HEK293 (cell line): Measurements from ENCODE around the gene HEBP2.

ENCODE experiments used
- CTCF ChIA-PET: fragments of 350-600 bp; formaldehyde crosslinking; extraction: SDS; loops from one replicate; lab custom pipeline; 2021; ENCODE audit warnings: antibody characterized with exemption; lab: Yijun Ruan, JAX
- POLR2A ChIA-PET: fragments of 300-600 bp; formaldehyde crosslinking; extraction: SDS; loops from one replicate; lab custom pipeline; 2020; ENCODE audit warnings: antibody characterized with exemption, inconsistent platforms; lab: Yijun Ruan, JAX
- H3K27ac ChIP-seq: fragments of 200-500 bp; sonication (Bioruptor generic); 2 replicates; pipeline ENCODE4 v1.5.1; 2014; ENCODE audit warnings: low read depth, low read length, control low read depth, inconsistent platforms; ENCODE audit errors: extremely low read depth
- H3K36me3 ChIP-seq, 2 experiments: fragments of 200-500 bp in 1 of 2; sonication (Bioruptor generic) in 1 of 2; 1 replicate in 1 of 2; 2 replicates in 1 of 2; pipeline ENCODE4 v1.5.1; 2014 to 2017; ENCODE audit warnings: inconsistent platforms in 2 of 2, low read length in 2 of 2; ENCODE audit not compliant: control insufficient read depth in 2 of 2, insufficient read depth in 1 of 2
- H3K4me1 ChIP-seq: fragments of 200-500 bp; sonication (Bioruptor generic); 2 replicates; pipeline ENCODE4 v1.5.1; 2014; ENCODE audit warnings: mild to moderate bottlenecking, low read length, inconsistent platforms; ENCODE audit not compliant: control insufficient read depth, insufficient read depth
- H3K4me3 ChIP-seq: 2 replicates; pipeline ENCODE4 v1.5.1; 2011; ENCODE audit warnings: low read depth, mild to moderate bottlenecking, control low read depth, low read length, moderate library complexity
- H3K9me3 ChIP-seq: fragments of 200-500 bp; sonication (Bioruptor generic); 2 replicates; pipeline ENCODE4 v1.5.1; 2014; ENCODE audit warnings: low read depth, low read length, inconsistent platforms; ENCODE audit not compliant: control insufficient read depth, insufficient read depth
- AEBP2 ChIP-seq: fragments of 450-650 bp; formaldehyde crosslinking; IDR thresholded peaks from 2 replicates; pipeline ENCODE4 v1.5.1; 2016; ENCODE audit warnings: missing biosample characterization, missing genetic modification characterization, borderline replicate concordance
- HIC1 ChIP-seq: fragments of 450-650 bp; formaldehyde crosslinking; IDR thresholded peaks from 2 replicates; pipeline ENCODE4 v1.5.1; 2016; ENCODE audit warnings: missing biosample characterization, missing genetic modification characterization
- KLF10 ChIP-seq: fragments of 450-650 bp; IDR thresholded peaks from 2 replicates; pipeline ENCODE4 v1.5.1; 2018; ENCODE audit warnings: missing biosample characterization, mild to moderate bottlenecking, missing genetic modification characterization
- KLF16 ChIP-seq: fragments of 450-650 bp; formaldehyde crosslinking; IDR thresholded peaks from 2 replicates; pipeline ENCODE4 v1.5.1; 2017; ENCODE audit warnings: missing biosample characterization, missing genetic modification characterization
- KLF17 ChIP-seq: fragments of 450-650 bp; formaldehyde crosslinking; IDR thresholded peaks from 2 replicates; pipeline ENCODE4 v1.5.1; 2016; ENCODE audit warnings: missing biosample characterization, missing genetic modification characterization
- SP3 ChIP-seq: fragments of 450-650 bp; formaldehyde crosslinking; IDR thresholded peaks from 2 replicates; pipeline ENCODE4 v1.5.1; 2016; ENCODE audit warnings: missing biosample characterization, missing genetic modification characterization
- TRIM28 ChIP-seq: IDR thresholded peaks from 2 replicates; pipeline ENCODE4 v1.6.1; 2011; ENCODE audit warnings: low read length, control low read depth, borderline replicate concordance
- TSHZ1 ChIP-seq: fragments of 450-650 bp; formaldehyde crosslinking; IDR thresholded peaks from 2 replicates; pipeline ENCODE4 v1.5.1; 2016; ENCODE audit warnings: missing biosample characterization, missing genetic modification characterization, borderline replicate concordance
- WT1 ChIP-seq: fragments of 450-650 bp; formaldehyde crosslinking; IDR thresholded peaks from 2 replicates; pipeline ENCODE4 v1.5.1; 2016; ENCODE audit warnings: missing biosample characterization, missing genetic modification characterization
- ZFP37 ChIP-seq: fragments of 450-650 bp; formaldehyde crosslinking; IDR thresholded peaks from 2 replicates; pipeline ENCODE4 v1.5.1; 2016; ENCODE audit warnings: missing biosample characterization, missing genetic modification characterization
- ZNF121 ChIP-seq: fragments of 450-650 bp; formaldehyde crosslinking; IDR thresholded peaks from 2 replicates; pipeline ENCODE4 v1.5.1; 2016; ENCODE audit warnings: missing biosample characterization, missing genetic modification characterization
- ZNF155 ChIP-seq: fragments of 450-650 bp; formaldehyde crosslinking; IDR thresholded peaks from 2 replicates; pipeline ENCODE4 v1.5.1; 2016; ENCODE audit warnings: missing biosample characterization, missing genetic modification characterization
- ZNF214 ChIP-seq: fragments of 450-650 bp; formaldehyde crosslinking; IDR thresholded peaks from 2 replicates; pipeline ENCODE4 v1.5.1; 2017; ENCODE audit warnings: missing biosample characterization, mild to moderate bottlenecking, missing genetic modification characterization, borderline replicate concordance
- ZNF23 ChIP-seq: fragments of 450-650 bp; formaldehyde crosslinking; IDR thresholded peaks from 2 replicates; pipeline ENCODE4 v1.5.1; 2016; ENCODE audit warnings: missing biosample characterization, missing genetic modification characterization, borderline replicate concordance
- ZNF324 ChIP-seq: fragments of 450-650 bp; formaldehyde crosslinking; IDR thresholded peaks from 2 replicates; pipeline ENCODE4 v1.5.1; 2016; ENCODE audit warnings: missing biosample characterization, missing genetic modification characterization
- ZNF335 ChIP-seq: fragments of 450-650 bp; formaldehyde crosslinking; conservative IDR thresholded peaks from 2 replicates; pipeline ENCODE4 v1.5.1; 2016; ENCODE audit warnings: missing biosample characterization, missing genetic modification characterization
- ZNF354C ChIP-seq: fragments of 450-650 bp; formaldehyde crosslinking; IDR thresholded peaks from 2 replicates; pipeline ENCODE4 v1.5.1; 2016; ENCODE audit warnings: missing biosample characterization, missing genetic modification characterization, low read depth, borderline replicate concordance
- ZNF404 ChIP-seq: fragments of 450-650 bp; formaldehyde crosslinking; IDR thresholded peaks from 2 replicates; pipeline ENCODE4 v1.5.1; 2017; ENCODE audit warnings: missing biosample characterization, missing genetic modification characterization
- ZNF433 ChIP-seq: fragments of 450-650 bp; formaldehyde crosslinking; IDR thresholded peaks from 2 replicates; pipeline ENCODE4 v1.5.1; 2016; ENCODE audit warnings: missing biosample characterization, missing genetic modification characterization, low read depth
- ZNF530 ChIP-seq: fragments of 450-650 bp; formaldehyde crosslinking; IDR thresholded peaks from 2 replicates; pipeline ENCODE4 v1.5.1; 2016; ENCODE audit warnings: low read depth, missing biosample characterization, missing genetic modification characterization
- ZNF549 ChIP-seq: fragments of 450-650 bp; IDR thresholded peaks from 2 replicates; pipeline ENCODE4 v1.5.1; 2018; ENCODE audit warnings: missing biosample characterization, missing genetic modification characterization, mild to moderate bottlenecking, inconsistent platforms, moderate library complexity
- ZNF626 ChIP-seq: fragments of 450-650 bp; sonication (Bioruptor Pico); formaldehyde crosslinking; IDR thresholded peaks from 2 replicates; pipeline ENCODE4 v1.5.1; 2018; ENCODE audit warnings: missing biosample characterization, missing genetic modification characterization, inconsistent platforms
- ZNF639 ChIP-seq: fragments of 450-650 bp; formaldehyde crosslinking; IDR thresholded peaks from 2 replicates; pipeline ENCODE4 v1.5.1; 2016; ENCODE audit warnings: missing biosample characterization, missing genetic modification characterization
- ZNF777 ChIP-seq: fragments of 450-650 bp; formaldehyde crosslinking; IDR thresholded peaks from 2 replicates; pipeline ENCODE4 v1.5.1; 2017; ENCODE audit warnings: missing biosample characterization, missing genetic modification characterization, borderline replicate concordance
- ZNF785 ChIP-seq: fragments of 450-650 bp; formaldehyde crosslinking; IDR thresholded peaks from 2 replicates; pipeline ENCODE4 v1.5.1; 2016; ENCODE audit warnings: missing biosample characterization, missing genetic modification characterization
- ZNF791 ChIP-seq: fragments of 450-650 bp; formaldehyde crosslinking; IDR thresholded peaks from 2 replicates; pipeline ENCODE4 v1.5.1; 2016; ENCODE audit warnings: missing biosample characterization, missing genetic modification characterization
- ZNF792 ChIP-seq: fragments of 450-650 bp; formaldehyde crosslinking; IDR thresholded peaks from 2 replicates; pipeline ENCODE4 v1.5.1; 2016; ENCODE audit warnings: missing biosample characterization, missing genetic modification characterization
- ZXDB ChIP-seq: fragments of 450-650 bp; formaldehyde crosslinking; IDR thresholded peaks from 2 replicates; pipeline ENCODE4 v1.5.1; 2016; ENCODE audit warnings: missing biosample characterization, missing genetic modification characterization

The HEBP2 gene

GRCh38 chr6:138410972-138411880 is 7.2 kb downstream of the HEBP2 start:
- ChIA-PET POLR2A (no interaction called here), CTCF (interaction anchor here (0.6 to 1.8 kb wide), 2 partner anchors 295 to 303 kb away, joined by 3 to 8 read pairs; no protein-coding TSS in a partner anchor)
- peaks cover 55 to 97% of the 10 kb centered on the region in 2 experiments for H3K36me3 ChIP-seq
- peaks cover 2% of the 10 kb centered on the region; the same call in 1 of the 2 replicates for H3K4me1 ChIP-seq
- no peak overlapping the region for H3K4me3 ChIP-seq
- H3K9me3 ChIP-seq, result no peaks in the 10 kb centered on the region
- peak overlapping the region; percentile 9; the same call in 1 of the 2 replicates for H3K27ac ChIP-seq
- TF ChIP-seq ZNF785 (tag by site-specific recombination) (no peak), WT1 (tag by site-specific recombination) (peak; percentile 83), ZNF626 (tag by site-specific recombination) (no peak), SP3 (tag by site-specific recombination) (no peak), ZNF23 (no peak), KLF17 (tag by site-specific recombination) (peak; percentile 95), ZNF354C (tag by site-specific recombination) (no peak), ZNF791 (no peak), TSHZ1 (tag by site-specific recombination) (peak; percentile 35; the same call in 1 of the 2 replicates), ZNF155 (tag by site-specific recombination) (no peak), ZNF433 (no peak), ZNF639 (tag by site-specific recombination) (peak; percentile 82), HIC1 (tag by site-specific recombination) (0 out of 2 replicates have a peak, but pooled peaks have one; percentile 39), ZNF530 (tag by site-specific recombination) (no peak), ZNF324 (no peak), ZXDB (peak; percentile 19; the same call in 1 of the 2 replicates), ZNF404 (tag by site-specific recombination) (no peak), ZNF549 (tag by site-specific recombination) (no peak), ZNF777 (tag by site-specific recombination) (no peak), ZNF121 (tag by site-specific recombination) (no peak), ZFP37 (tag by site-specific recombination) (no peak), KLF16 (no peak), ZNF214 (tag by site-specific recombination) (no peak), TRIM28 (peak; percentile 51; the same call in 1 of the 2 replicates), ZNF792 (tag by site-specific recombination) (no peak), KLF10 (tag by site-specific recombination) (no peak), ZNF335 (0 out of 2 replicates have a peak, but pooled peaks have one; percentile 21), AEBP2 (tag by site-specific recombination) (no peak)
